Measurements from ENCODE around the gene MXRA8. TPM values are rescaled to one million over a fixed set of nuclear protein-coding genes. Genes with fewer than 3 reads are reported as not detected.
A peak's percentile ranks its signal among the peaks of the same experiment; 100 is the strongest.

MXRA8 gene
- total RNA-seq, 2 experiments from 2014 or later = 1.6 to 2.9 TPM

GRCh38 chr1:1324084-1324523 is 34.3 kb downstream of the MXRA8 start:
- H3K9me3 Mint-ChIP-seq = no peaks in the 10 kb centered on the region
- H3K36me3 Mint-ChIP-seq (ENCODE audit: low read depth) = peaks cover 20% of the 10 kb centered on the region
- Histone ChIP-seq H3K36me3 (ENCODE audit: insufficient read depth, low read length) (peaks cover 40% of the 10 kb centered on the region), H3K27ac (ENCODE audit: low read depth in 1 of 2, low read length in 2 of 2) (peak overlapping the region in 1 of 2 donors; percentile 59), H3K4me3 (ENCODE audit: low read length) (peak overlapping the region; percentile 69), H3K4me1 (ENCODE audit: insufficient read depth, low read length) (peaks cover 56% of the 10 kb centered on the region), H3K27me3 (ENCODE audit: control insufficient read depth in 1 of 2, insufficient read depth in 2 of 2, low read length in 2 of 2) (no peaks in the 10 kb centered on the region), H3K9me3 (ENCODE audit: control insufficient read depth in 1 of 2, insufficient read depth in 1 of 2, low read length in 2 of 2) (peaks cover 0 to 4% of the 10 kb centered on the region in 2 experiments)
- DNase-seq (no peak), ATAC-seq (ENCODE audit: poor library complexity) (no peak)
- CTCF ChIA-PET = no interaction called here
- H3K4me1 Mint-ChIP-seq (ENCODE audit: low read depth) = peaks cover 28% of the 10 kb centered on the region
- H3K27ac Mint-ChIP-seq = peak overlapping the region; percentile 74
- POLR2A ChIA-PET = no interaction called here
- no peak for TF ChIP-seq CTCF (IDR thresholded peaks at IDR 0.05)
- H3K27me3 Mint-ChIP-seq = no peaks in the 10 kb centered on the region
- peak overlapping the region; percentile 92 for H3K4me3 Mint-ChIP-seq
- intact Hi-C loops (cut with DNase I, micrococcal nuclease) = loop anchor here (1.0 to 2.0 kb wide), 3 partner anchors 16 to 51 kb away; partner anchors contain the start of genes DVL1 (in 1 of the 2), PUSL1 (in 1 of the 2) and UBE2J2 (in 1 of the 2)

- POLR2A ChIA-PET = no interaction called here
- Histone ChIP-seq H3K27me3 (ENCODE audit: control insufficient read depth in 1 of 2, insufficient read depth in 2 of 2, low read length in 2 of 2) (no peaks in the 10 kb centered on the region), H3K36me3 (ENCODE audit: insufficient read depth, low read length) (peaks cover 44% of the 10 kb centered on the region), H3K27ac (ENCODE audit: low read depth in 1 of 2, low read length in 2 of 2) (no peak overlapping the region), H3K4me3 (ENCODE audit: low read length) (no peak overlapping the region), H3K4me1 (ENCODE audit: insufficient read depth, low read length) (peaks cover 56% of the 10 kb centered on the region), H3K9me3 (ENCODE audit: control insufficient read depth in 1 of 2, insufficient read depth in 1 of 2, low read length in 2 of 2) (peaks cover 0 to 4% of the 10 kb centered on the region in 2 experiments)
- peaks cover 28% of the 10 kb centered on the region for H3K4me1 Mint-ChIP-seq (ENCODE audit: low read depth)
- CTCF ChIA-PET = no interaction called here
- H3K27me3 Mint-ChIP-seq = no peaks in the 10 kb centered on the region
- intact Hi-C loops (cut with DNase I, micrococcal nuclease) = no loop called here
- peak overlapping the region; percentile 93 for H3K4me3 Mint-ChIP-seq
- peak overlapping the region; percentile 81 for H3K27ac Mint-ChIP-seq
- TF ChIP-seq CTCF (IDR thresholded peaks at IDR 0.05) = no peak
- DNase-seq = no peak
- no peaks in the 10 kb centered on the region for H3K9me3 Mint-ChIP-seq
- no peak for ATAC-seq (ENCODE audit: poor library complexity)
- H3K36me3 Mint-ChIP-seq (ENCODE audit: low read depth) = peaks cover 24% of the 10 kb centered on the region
Observed at GRCh38 chr1:1322952-1323351, 35.4 kb downstream of the MXRA8 start.

- Mint-ChIP-seq H3K27ac (no peak overlapping the region), H3K27me3 (no peaks in the 10 kb centered on the region), H3K36me3 (ENCODE audit: low read depth) (peaks cover 28% of the 10 kb centered on the region), H3K4me3 (peak overlapping the region; percentile 84), H3K9me3 (no peaks in the 10 kb centered on the region), H3K4me1 (ENCODE audit: low read depth) (peaks cover 28% of the 10 kb centered on the region)
- Histone ChIP-seq H3K36me3 (ENCODE audit: insufficient read depth, low read length) (peaks cover 41% of the 10 kb centered on the region), H3K27ac (ENCODE audit: low read depth in 1 of 2, low read length in 2 of 2) (no peak overlapping the region), H3K4me1 (ENCODE audit: insufficient read depth, low read length) (peaks cover 56% of the 10 kb centered on the region), H3K9me3 (ENCODE audit: control insufficient read depth in 1 of 2, insufficient read depth in 1 of 2, low read length in 2 of 2) (peaks cover 0 to 4% of the 10 kb centered on the region in 2 experiments), H3K27me3 (ENCODE audit: control insufficient read depth in 1 of 2, insufficient read depth in 2 of 2, low read length in 2 of 2) (no peaks in the 10 kb centered on the region), H3K4me3 (ENCODE audit: low read length) (no peak overlapping the region)
- ChIA-PET CTCF (no interaction called here), POLR2A (no interaction called here)
- no peak for ATAC-seq (ENCODE audit: poor library complexity)
- intact Hi-C loops (cut with DNase I, micrococcal nuclease) = no loop called here
- TF ChIP-seq CTCF (IDR thresholded peaks at IDR 0.05) = no peak
- no peak for DNase-seq
Observed at GRCh38 chr1:1322418-1322817, 35.9 kb downstream of the MXRA8 start.
